NCI-H1105 treated with DMSO at 0.1 percent for 48 hours (cell line): ENCODE measurements around the gene TOPAZ1.

Experiments
- DNase-seq: peaks from one replicate; lab custom pipeline; 2025; lab: John Stamatoyannopoulos, UW

TOPAZ1 gene

DNA sequence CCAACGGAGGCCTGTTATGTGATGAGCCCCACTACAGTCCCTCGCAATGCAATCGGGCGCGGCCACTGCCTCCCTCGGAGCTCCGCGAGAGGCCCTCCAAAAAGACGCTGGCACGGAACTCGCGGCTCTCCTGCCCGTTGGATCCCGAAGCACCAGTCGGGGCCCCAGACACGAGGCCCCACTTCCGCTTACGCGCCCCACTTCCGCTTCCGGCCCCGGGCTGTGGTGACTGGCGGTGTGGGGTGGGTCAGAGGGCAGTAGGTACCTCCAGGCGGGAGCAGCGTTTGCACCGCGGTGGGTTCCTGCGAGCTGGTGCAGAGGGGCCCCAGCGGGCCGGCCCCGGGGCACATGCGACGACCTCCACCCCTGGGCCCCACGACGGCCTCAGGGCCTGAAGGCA is at the start of gene TOPAZ1:
Gene TOPAZ1, plus strand, starts transcription at position 181 of the 400 bp plus-strand sequence. Its CDS starts 168 bp downstream, at position 349.
- no peak for DNase-seq

DNA sequence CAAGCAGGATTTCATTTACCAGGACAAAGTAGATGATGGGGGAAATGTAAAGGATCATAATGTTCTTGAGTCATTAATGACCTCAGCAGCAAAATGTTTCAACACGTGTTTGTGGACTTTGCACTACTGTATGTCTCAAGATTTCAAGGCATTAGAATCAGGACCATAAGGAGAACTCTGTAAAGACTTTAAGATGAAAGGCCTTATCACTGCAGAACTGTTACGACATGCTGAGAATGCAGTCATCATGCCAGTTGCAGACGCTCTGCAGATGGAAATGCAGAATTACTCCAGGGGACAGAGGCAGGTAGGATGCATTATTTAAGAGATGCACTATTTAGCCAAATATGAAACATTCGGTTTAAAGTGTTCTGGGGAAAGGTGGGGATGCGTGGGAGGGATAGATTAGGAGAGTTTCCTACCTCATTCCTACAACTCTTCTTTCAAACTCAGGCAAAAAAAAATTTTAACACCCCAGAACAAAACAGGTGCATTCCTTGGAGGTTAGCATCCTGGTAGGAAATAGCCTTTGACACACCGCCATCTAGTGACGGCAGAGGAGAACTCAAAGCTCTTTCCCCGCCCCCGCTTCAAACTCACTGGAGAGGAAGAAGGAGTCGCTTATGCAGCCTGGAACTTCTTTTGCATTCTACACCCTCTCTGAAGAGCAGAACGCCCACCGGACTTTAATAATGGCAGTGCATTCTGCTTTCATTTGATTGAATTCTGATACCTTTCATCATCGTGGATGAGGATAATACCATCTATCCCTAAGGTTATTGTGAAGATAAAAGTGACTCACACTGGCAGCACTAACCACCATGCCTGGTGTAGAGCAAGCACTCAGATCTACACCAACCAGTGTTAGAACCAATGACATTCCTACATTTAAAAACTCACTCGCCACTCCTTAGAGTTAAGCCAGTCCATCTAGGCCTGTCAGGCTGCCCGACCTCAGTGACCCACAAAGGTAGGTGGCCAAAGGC is 43.1 kb upstream of the TOPAZ1 start:
- DNase-seq, result peak; percentile 54

DNA sequence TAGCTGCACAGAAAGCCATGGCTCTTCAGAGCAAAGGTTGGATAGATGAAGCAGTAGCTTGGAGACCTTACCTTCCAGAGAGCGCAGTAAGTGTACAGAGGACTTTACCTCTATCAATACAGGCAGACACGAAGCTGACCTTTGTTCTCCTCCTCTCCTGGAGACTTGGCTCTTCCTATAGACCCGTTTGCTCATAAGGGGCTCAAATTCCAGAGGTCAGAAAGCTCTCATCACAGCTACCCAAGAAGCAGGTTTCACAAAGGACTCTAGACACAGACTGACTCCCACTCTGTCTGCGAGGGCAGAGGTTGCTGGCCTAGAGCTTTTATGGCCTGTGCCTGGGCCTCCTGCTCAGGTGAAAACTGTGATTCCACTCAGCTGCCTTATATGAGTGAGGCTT is 35.4 kb upstream of the TOPAZ1 start:
- no peak for DNase-seq

DNA sequence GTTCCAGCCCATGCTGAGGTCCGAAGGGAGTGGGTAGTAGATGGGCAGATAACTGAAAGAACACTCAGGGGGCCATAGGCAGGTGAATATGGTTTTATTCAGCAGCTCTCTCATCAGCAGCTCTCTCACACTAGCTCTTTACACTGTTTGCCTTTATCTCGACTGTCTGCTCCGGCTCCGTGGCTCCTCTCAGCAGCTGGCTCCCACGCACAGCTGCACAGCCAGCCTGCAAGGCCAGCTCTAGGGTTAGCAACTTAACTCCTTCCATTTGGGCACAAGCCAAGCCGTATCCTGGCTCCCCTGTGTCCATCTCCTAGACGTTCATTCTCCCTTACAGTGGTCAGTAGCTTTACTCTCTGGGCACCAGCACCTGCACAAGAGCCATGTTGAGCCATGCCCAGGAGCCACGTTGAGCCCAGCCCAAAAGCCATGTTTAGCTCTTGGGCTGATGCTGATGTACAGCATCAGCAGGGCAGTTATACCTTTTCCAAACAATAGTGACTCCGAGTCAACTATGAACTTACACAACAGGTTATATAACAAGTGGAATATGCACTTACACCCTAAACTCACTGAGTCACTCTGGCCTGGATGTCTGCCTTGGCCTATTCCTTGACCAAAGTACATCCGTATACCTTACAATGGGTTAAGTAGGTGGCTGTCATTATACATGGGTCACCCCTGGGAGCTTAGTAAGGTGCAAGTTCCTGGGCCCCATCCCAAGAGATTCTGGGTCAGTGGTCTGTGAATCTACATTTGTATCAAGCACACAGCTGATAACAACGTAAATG is 34.6 kb upstream of the TOPAZ1 start:
- no peak for DNase-seq

DNA sequence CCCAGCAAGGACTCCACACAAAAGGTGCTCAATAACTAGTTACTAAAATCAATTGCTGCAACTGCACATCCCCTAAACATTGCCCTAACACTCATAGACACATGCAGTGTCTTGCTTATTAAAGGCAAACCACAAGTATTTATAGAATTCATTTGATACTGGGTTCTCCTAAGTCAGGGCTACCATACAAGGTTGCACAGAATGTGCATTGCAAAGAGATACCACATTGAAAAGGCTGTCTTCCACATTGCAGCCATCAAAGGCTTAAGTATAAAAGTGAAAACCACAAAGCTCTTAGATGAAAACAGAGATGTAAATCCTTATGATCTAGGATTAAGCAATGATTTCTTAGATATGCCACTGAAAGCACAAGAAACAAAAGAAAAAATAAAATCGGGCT is 33.6 kb upstream of the TOPAZ1 start:
- no peak for DNase-seq

DNA sequence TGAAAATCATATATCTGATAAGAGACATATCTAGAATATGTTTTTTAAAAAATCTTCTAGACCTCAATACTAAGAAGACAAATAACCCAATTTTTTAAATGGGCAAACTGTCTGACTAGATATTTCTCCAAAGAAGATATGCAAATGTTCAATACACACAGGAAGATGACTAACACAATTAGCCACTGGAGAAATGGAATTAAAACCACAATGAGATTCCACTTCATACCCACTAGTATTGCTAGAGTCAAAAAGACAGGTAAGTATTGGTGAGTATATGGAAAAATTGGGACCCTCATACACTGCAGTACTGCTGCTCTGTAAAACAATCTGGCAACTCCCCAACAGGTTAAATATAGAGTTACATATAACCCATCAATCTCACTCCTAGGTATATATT is 33.1 kb upstream of the TOPAZ1 start:
- no peak for DNase-seq

DNA sequence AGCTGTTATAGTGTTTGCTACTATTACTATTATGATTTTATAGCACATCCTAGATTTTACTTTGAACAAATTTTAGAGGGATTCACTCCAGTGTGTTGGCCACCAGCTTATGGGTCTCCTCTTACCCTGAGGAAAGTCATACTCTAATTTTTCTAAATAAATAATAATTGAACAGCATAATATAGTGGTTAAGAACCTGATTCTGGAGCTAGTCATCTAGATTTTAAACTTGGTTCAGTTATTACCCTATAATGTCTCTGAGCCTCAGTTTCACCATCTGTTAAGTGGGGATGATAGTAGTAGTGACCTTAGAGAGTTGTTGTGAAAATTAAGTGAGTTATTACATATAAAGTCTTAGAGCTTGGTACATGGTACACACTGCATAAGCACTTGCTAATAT is 30.7 kb upstream of the TOPAZ1 start:
- DNase-seq, result no peak

DNA sequence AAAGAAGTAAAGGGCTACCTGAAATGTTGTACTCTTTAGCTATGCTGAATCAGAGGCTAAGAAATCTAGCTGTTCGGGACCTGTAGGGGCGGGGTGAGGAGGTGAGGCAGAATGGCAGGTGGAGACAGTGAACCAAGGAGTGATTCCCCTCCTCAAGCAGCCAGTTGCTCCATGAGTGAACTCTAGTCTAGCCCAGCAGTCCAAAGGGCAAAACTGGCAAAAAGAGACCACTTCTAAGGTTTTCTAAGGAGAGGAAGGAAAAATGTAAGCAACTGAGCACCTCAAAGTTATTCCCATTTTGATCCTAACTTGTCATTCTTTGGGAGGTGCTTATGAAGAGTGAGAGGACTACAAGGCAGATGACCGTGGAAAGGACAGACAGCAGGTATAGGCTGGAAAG is 19.3 kb upstream of the TOPAZ1 start:
- no peak for DNase-seq

DNA sequence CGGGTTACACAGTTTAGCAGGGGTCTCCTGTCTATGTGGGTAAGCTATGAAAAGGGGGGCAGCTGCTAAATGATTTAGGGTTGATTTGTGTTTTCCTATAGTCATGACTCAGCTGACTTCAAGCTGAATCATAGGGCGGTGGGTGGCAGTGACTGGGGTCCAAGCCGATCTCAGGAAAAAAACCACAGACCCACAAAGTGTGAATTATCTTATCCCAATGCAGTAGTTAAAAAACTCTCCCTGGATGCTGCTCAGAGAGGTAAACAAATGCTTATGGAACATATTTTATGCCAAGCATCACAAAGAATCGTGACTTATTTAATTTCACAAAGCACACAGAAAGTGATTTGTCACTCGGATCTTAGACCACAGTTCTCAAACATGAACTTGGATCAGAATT is 18.4 kb upstream of the TOPAZ1 start:
- no peak for DNase-seq

DNA sequence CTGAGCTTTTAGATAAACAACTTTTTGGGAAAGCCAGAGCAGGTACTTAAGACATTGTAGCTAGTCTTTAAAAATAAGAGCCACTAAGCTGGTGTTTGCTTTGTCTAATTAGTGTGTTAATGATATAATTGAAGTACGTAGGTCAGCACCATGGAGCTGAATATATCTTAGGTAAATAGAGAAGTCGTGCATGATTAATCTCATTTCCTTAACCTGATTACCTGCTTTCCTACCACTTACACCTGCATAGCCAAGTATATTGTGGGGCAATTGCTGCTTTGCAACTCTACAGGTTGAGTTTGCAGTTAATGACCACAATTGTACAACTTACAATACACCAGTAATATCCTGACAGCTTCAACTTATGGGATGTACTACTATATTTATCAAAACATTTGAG is 17.6 kb upstream of the TOPAZ1 start:
- DNase-seq, result peak; percentile 13

DNA sequence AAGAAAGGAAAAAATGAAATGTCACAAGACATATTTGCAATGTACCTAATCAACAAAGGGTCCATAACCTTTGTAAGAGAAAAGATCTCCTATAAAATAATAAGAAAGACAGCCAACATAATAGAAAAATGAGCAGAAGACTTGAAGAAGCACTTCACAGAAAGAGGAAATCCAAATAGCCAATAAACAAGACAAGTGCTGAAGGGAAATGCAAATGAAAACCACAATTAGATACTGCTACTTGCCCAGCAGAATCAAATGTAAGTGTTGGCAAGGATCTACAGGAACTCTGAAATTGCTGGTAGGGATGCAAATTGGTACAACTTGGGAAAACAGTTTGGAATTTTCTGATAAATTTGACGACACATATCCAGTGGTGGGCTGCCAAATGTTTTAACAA is 15.1 kb upstream of the TOPAZ1 start:
- DNase-seq, result no peak

DNA sequence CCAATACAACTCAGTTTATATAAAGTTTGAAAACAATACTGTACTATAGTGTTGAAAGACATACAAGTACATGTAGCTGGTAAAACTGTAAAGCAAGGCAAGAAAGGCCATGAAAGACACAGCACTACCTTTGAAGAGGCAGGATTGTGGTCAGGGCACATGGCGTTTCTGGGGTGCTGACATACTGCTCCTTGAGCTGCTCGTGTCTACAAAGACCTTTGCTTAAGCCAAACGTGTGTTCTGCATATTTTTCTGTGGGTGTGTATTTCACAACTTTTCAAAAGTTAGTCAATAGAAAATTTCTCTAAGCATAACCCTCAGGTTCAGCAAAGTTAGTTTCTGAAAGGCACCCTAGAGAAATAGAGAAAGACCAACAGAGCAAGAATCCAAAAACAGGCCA is 14.1 kb upstream of the TOPAZ1 start:
- no peak for DNase-seq

DNA sequence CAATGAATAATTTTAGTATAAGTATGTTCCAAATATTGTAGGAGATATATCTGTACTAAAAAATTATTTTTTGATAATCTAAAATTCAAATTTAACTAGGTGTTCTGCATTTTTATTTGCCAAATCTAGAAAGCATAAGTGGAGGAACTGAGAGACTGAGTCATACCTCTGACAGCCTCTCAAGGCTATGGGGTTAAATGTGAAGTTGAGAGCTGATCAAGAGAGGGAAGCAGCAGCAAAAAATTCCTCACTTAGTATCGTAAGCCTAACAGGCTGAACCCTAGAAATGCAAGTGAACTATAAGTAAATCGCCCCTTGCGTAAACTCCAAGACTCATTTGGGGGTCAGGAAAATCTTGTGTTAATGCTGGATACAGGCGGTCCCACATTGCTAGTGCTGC is 12.8 kb upstream of the TOPAZ1 start:
- no peak for DNase-seq

DNA sequence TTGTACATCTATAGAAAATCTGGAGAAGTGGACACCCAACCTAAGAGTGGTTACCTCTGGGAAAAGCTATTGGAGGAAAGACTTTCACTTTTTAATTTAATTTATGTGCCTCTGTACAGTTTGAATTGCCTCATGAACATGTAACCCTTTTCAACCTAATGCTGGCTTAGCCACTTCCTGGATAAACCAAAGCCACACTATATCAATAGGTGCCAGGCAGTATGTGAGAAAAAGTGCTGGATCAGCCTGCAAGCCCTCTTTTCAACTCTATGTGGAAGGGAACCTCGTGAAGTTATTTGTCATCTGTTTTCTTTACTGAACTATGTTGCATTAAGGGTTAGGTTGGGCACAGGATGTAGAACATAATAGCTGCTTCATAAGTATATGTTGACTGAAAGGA is 9.3 kb upstream of the TOPAZ1 start:
- DNase-seq, result no peak

DNA sequence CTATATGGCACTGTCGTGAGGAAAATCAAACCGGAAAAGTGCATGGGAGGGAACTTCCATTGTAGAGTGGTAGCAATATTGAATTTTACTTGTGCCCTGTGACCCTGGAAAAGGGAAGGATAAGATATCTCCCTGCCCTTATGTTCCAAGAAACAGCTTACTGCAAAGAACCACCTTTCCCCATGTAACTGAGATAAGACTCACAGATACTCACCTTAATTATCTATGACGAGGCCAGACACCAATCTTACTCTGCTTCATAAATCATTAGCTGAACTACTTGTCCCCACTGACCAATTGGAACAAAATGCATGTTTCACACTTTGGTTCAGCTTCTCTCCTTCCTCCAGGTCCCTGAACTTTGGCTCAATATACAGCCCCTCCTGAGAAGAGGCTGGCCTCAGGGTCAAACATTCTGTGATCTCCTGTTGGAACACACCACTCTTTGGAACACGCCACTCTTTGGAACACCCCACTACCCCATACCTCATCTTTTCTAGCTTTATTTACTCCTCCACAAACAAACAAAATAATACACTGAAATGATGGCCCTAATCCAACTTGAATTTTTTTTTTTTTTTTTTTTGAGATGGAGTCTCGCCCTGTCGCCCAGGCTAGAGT is 6.9 kb upstream of the TOPAZ1 start:
- no peak for DNase-seq

DNA sequence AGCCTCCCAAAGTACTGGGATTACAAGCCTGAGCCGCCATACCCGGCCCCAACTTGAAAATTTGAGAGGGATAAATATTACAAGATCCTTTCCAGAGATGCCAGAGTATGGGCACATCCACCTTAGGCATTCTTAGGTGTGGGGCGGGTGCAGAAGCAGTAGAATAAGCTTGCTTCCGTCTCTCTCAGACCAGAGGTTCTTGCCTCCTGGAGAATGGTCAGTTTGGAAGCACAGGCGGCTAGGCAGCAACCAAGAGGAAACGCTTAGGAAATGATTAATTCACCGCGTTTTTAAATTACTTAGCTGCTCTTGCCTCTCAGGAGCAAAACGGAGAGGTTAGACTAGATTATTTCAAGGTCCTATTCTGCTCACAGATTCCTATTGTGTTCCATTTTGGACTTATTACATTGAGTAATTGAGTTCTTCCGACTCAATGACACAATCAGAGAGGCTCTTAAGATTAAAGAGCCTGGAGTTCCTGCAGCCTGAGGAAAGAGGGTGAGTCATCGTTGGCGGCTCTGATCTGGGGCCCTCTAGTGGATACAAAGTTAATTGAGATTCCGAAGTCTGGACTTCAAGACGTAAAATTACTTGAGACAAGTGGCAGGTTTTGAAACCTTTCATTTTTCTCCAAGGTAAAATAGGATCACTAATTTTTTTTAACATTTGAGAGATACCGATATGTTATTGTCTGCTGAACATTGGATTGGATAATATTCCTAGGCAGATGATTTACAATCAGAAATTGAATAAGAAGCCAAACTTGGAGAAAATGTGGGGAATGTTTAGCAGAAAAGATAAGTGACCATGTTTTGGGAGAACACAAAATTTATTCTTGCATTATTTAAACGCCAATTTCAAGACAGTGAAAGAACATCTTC is 5.8 kb upstream of the TOPAZ1 start:
- peak; percentile 33 for DNase-seq

DNA sequence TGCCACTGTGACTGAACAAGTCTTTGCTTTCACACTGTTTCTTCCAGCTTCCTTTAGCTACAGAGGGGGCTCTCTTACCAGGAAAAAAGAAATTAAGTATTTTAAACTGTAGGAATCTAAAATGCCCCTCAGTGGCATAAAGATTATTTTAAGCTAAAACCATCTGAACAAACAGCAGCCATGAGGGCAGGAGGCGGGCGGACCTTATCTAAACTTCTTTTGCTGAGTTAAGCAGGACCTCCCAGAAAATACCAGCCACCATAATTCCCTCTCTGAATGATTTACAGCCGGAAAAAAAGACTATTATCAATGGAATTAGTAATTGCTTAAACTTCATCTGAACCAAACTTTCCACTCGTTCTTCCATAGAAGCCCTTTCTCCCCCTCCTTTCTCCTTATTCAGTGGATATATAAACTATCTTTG is 5.2 kb upstream of the TOPAZ1 start:
- no peak for DNase-seq

DNA sequence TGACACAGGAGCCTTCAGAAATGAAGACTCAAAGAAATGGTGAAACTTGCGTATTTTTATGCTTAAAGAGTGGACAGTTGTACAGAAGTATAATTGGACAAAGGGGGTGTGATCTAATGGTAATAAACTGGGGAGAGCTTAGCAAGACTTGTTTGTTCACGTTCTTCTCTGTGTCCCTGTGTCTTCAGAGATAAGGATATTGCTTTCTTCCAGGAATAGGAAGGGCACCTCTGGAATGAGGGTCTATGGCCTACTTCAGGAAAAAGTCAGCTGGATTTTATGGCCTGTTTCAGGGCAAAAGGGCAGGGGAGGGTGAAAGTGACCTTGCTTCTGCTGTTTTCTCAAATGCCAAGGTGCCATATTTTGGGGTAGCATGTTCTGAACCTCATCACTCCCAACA is 4.5 kb upstream of the TOPAZ1 start:
- DNase-seq, result no peak

DNA sequence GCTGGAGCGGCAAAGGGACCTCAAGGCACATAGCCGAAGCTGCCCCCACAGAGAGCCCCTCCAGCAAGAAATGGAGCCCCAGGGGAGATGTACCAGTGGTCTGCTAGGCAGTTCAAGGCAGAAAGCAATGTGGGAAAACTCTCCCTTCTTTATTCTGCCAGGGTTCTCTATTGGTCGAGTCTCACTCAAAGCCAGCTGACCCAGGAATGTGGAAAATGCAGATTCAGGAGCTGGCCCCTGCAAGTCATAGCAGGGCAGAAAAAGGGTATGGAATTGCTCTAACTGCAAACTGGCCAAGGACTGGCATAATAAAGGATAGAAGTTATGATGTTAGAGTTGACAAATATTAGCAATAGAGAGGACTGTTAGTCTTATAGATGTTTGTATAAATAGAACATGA is 4.0 kb upstream of the TOPAZ1 start:
- no peak for DNase-seq

DNA sequence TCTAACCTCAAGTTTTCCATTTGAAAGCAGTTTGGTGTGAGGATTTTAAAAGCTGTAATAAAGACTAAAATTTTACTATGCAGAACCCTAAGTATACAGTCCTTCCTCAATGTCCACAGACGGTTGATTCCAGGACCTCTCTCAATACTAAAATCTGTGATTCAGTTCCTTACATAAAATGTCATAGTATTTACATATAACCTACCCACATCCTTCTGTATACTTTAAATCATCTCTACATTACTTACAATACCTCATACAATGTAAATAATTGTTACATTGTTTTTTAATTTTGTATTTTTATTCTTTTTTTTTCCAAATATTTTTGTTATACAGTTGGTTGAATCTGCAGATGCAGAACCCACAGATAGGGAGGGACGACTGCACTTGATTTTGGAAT is 2.8 kb upstream of the TOPAZ1 start:
- DNase-seq, result no peak

DNA sequence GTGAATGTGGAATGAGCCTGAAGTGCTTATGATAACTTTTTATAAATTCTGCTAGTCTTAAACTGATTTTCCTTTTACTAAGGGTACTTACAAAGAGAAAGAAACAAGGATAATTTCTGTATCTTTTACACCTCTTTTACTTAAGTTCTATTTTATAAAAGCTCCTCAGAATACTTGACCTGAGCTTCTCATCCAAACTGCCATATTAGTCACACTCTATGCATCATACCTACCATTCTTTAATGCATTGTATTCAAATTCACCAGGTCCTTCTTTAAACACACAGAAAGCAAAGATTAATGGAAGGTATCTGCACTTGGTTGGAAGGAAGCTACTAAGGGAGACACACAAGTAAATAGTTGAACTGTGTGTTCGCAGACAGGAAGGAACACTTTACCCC is 1.6 kb upstream of the TOPAZ1 start:
- DNase-seq, result no peak

DNA sequence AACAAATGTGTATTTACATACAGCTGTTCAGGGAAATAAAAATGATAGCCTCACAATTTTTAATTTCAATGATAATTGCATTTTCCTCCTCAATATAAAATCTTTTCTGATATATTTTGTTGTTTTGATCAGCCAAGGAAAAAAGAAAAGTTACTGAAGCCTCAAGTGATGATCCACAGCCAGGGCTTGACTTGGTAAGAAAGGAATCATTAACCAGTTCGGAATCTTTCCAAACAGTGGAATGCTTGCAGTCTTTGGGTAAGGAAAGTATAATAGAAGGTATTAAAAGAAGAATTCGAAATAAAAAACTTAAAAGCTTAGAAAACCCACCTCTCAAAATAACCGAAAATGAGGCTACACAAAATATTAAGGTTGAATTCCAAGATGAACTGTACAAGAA is 1.0 kb downstream of the TOPAZ1 start:
- DNase-seq, result no peak
